Activated naive CD8-positive, alpha-beta T cell (primary cell): ENCODE results near the gene VPS37C.
A peak's percentile ranks its signal among the peaks of the same experiment; 100 is the strongest.

Experiments
- H3K27ac Mint-ChIP-seq: one replicate; pipeline ENCODE4 v1.8.0; 2021; ENCODE audit warnings: mixed read lengths
- H3K27me3 Mint-ChIP-seq: one replicate; pipeline ENCODE4 v1.8.0; 2021; ENCODE audit warnings: mixed read lengths
- H3K36me3 Mint-ChIP-seq: one replicate; pipeline ENCODE4 v1.8.0; 2021; ENCODE audit warnings: mixed read lengths
- H3K4me1 Mint-ChIP-seq: one replicate; pipeline ENCODE4 v1.8.0; 2021; ENCODE audit warnings: low read depth, mixed read lengths
- H3K4me3 Mint-ChIP-seq: one replicate; pipeline ENCODE4 v1.8.0; 2021; ENCODE audit warnings: mild to moderate bottlenecking, mixed read lengths
- H3K9me3 Mint-ChIP-seq: one replicate; pipeline ENCODE4 v1.8.0; 2021; ENCODE audit warnings: low read depth, mixed read lengths

Gene VPS37C

GRCh38 chr11:61113201-61113600 is 48.0 kb downstream of the VPS37C start:
- Mint-ChIP-seq H3K27me3 (no peaks in the 10 kb centered on the region), H3K36me3 (peaks cover 30% of the 10 kb centered on the region), H3K4me1 (peaks cover 88% of the 10 kb centered on the region), H3K4me3 (peak overlapping the region; percentile 83), H3K9me3 (no peaks in the 10 kb centered on the region), H3K27ac (peak overlapping the region; percentile 97)

- peaks cover 92% of the 10 kb centered on the region for H3K4me1 Mint-ChIP-seq
- H3K9me3 Mint-ChIP-seq: no peaks in the 10 kb centered on the region
- peaks cover 30% of the 10 kb centered on the region for H3K36me3 Mint-ChIP-seq
- H3K27me3 Mint-ChIP-seq: no peaks in the 10 kb centered on the region
- peak overlapping the region; percentile 97 for H3K27ac Mint-ChIP-seq
- H3K4me3 Mint-ChIP-seq: peak overlapping the region; percentile 83
Measured at GRCh38 chr11:61112575-61112974, 48.7 kb downstream of the VPS37C start.

- Mint-ChIP-seq H3K27me3 (no peaks in the 10 kb centered on the region), H3K4me1 (peaks cover 94% of the 10 kb centered on the region), H3K9me3 (no peaks in the 10 kb centered on the region), H3K4me3 (peak overlapping the region; percentile 83), H3K36me3 (peaks cover 29% of the 10 kb centered on the region), H3K27ac (peak overlapping the region; percentile 97)
Measured at GRCh38 chr11:61111786-61112517, 49.3 kb downstream of the VPS37C start.

GRCh38 chr11:61111050-61111435 is 50.2 kb downstream of the VPS37C start:
- Mint-ChIP-seq H3K4me3 (peak overlapping the region; percentile 83), H3K36me3 (peaks cover 28% of the 10 kb centered on the region), H3K4me1 (peaks cover 94% of the 10 kb centered on the region), H3K9me3 (no peaks in the 10 kb centered on the region), H3K27me3 (no peaks in the 10 kb centered on the region), H3K27ac (peak overlapping the region; percentile 97)

- Mint-ChIP-seq H3K36me3 (peaks cover 28% of the 10 kb centered on the region), H3K27me3 (no peaks in the 10 kb centered on the region), H3K4me1 (peaks cover 94% of the 10 kb centered on the region), H3K27ac (peak overlapping the region; percentile 97), H3K4me3 (peak overlapping the region; percentile 83), H3K9me3 (no peaks in the 10 kb centered on the region)
Measured at GRCh38 chr11:61110255-61111049, 50.8 kb downstream of the VPS37C start.

GRCh38 chr11:61109671-61110070 is 51.6 kb downstream of the VPS37C start:
- Mint-ChIP-seq H3K9me3 (no peaks in the 10 kb centered on the region), H3K4me1 (peaks cover 91% of the 10 kb centered on the region), H3K4me3 (peak overlapping the region; percentile 83), H3K36me3 (peaks cover 23% of the 10 kb centered on the region), H3K27me3 (no peaks in the 10 kb centered on the region), H3K27ac (peak overlapping the region; percentile 97)

GRCh38 chr11:61108847-61109585 is 52.2 kb downstream of the VPS37C start:
- peaks cover 24% of the 10 kb centered on the region for H3K36me3 Mint-ChIP-seq
- H3K4me1 Mint-ChIP-seq: peaks cover 91% of the 10 kb centered on the region
- no peaks in the 10 kb centered on the region for H3K27me3 Mint-ChIP-seq
- H3K27ac Mint-ChIP-seq: peak overlapping the region; percentile 97
- no peaks in the 10 kb centered on the region for H3K9me3 Mint-ChIP-seq
- peak overlapping the region; percentile 83 for H3K4me3 Mint-ChIP-seq

- Mint-ChIP-seq H3K9me3 (no peaks in the 10 kb centered on the region), H3K4me3 (peak overlapping the region; percentile 74), H3K4me1 (peaks cover 89% of the 10 kb centered on the region), H3K36me3 (peaks cover 29% of the 10 kb centered on the region), H3K27me3 (no peaks in the 10 kb centered on the region), H3K27ac (peak overlapping the region; percentile 97)
Measured at GRCh38 chr11:61107888-61108287, 53.3 kb downstream of the VPS37C start.

- Mint-ChIP-seq H3K27me3 (no peaks in the 10 kb centered on the region), H3K4me3 (peak overlapping the region; percentile 74), H3K9me3 (no peaks in the 10 kb centered on the region), H3K36me3 (peaks cover 27% of the 10 kb centered on the region), H3K4me1 (peaks cover 81% of the 10 kb centered on the region), H3K27ac (peak overlapping the region; percentile 97)
Measured at GRCh38 chr11:61106894-61107470, 54.2 kb downstream of the VPS37C start.

- Mint-ChIP-seq H3K27me3 (no peaks in the 10 kb centered on the region), H3K9me3 (no peaks in the 10 kb centered on the region), H3K4me1 (peaks cover 75% of the 10 kb centered on the region), H3K36me3 (peaks cover 20% of the 10 kb centered on the region), H3K27ac (peak overlapping the region; percentile 97), H3K4me3 (peak overlapping the region; percentile 77)
Measured at GRCh38 chr11:61106296-61106695, 54.9 kb downstream of the VPS37C start.

- peak overlapping the region; percentile 98 for H3K27ac Mint-ChIP-seq
- peaks cover 61% of the 10 kb centered on the region for H3K4me1 Mint-ChIP-seq
- peak overlapping the region; percentile 64 for H3K4me3 Mint-ChIP-seq
- no peaks in the 10 kb centered on the region for H3K9me3 Mint-ChIP-seq
- H3K27me3 Mint-ChIP-seq: no peaks in the 10 kb centered on the region
- peaks cover 17% of the 10 kb centered on the region for H3K36me3 Mint-ChIP-seq
Measured at GRCh38 chr11:61104963-61105362, 56.3 kb downstream of the VPS37C start.

- H3K4me1 Mint-ChIP-seq: peaks cover 51% of the 10 kb centered on the region
- no peak overlapping the region for H3K4me3 Mint-ChIP-seq
- peak overlapping the region; percentile 98 for H3K27ac Mint-ChIP-seq
- peaks cover 14% of the 10 kb centered on the region for H3K36me3 Mint-ChIP-seq
- no peaks in the 10 kb centered on the region for H3K9me3 Mint-ChIP-seq
- H3K27me3 Mint-ChIP-seq: no peaks in the 10 kb centered on the region
Measured at GRCh38 chr11:61103851-61104423, 57.3 kb downstream of the VPS37C start.

GRCh38 chr11:61102667-61103571 is 58.3 kb downstream of the VPS37C start:
- Mint-ChIP-seq H3K4me3 (no peak overlapping the region), H3K9me3 (no peaks in the 10 kb centered on the region), H3K27ac (peak overlapping the region; percentile 98), H3K27me3 (no peaks in the 10 kb centered on the region), H3K36me3 (peaks cover 14% of the 10 kb centered on the region), H3K4me1 (peaks cover 42% of the 10 kb centered on the region)
